ENCODE results near the gene KRTAP10-3.

Gene KRTAP10-3

GRCh38 chr21:44547656-44548331 is 10.8 kb downstream of the KRTAP10-3 start:
- TF ChIP-seq CTCF (IDR thresholded peaks at IDR 0.05): no peak
- Histone ChIP-seq H2AFZ (no peak overlapping the region), H3K79me2 (no peaks in the 10 kb centered on the region), H3K36me3 (ENCODE audit: control insufficient read depth, insufficient read depth, low read length) (no peaks in the 10 kb centered on the region), H3K27ac (no peak overlapping the region), H3K9me3 (ENCODE audit: control insufficient read depth, low read length) (no peaks in the 10 kb centered on the region), H3K4me3 (ENCODE audit: low read depth, low read length) (no peak overlapping the region), H3K4me1 (no peaks in the 10 kb centered on the region), H3K9ac (no peak overlapping the region), H3K27me3 (ENCODE audit: control insufficient read depth, insufficient read depth, low read length) (no peaks in the 10 kb centered on the region), H3K4me2 (ENCODE audit: low read length) (no peak overlapping the region)

GRCh38 chr21:44544566-44544965 is 14.0 kb downstream of the KRTAP10-3 start:
- Histone ChIP-seq H3K27ac (no peak overlapping the region), H3K36me3 (ENCODE audit: control insufficient read depth, insufficient read depth, low read length) (no peaks in the 10 kb centered on the region), H3K4me1 (no peaks in the 10 kb centered on the region), H3K27me3 (ENCODE audit: control insufficient read depth, insufficient read depth, low read length) (no peaks in the 10 kb centered on the region), H3K4me3 (ENCODE audit: low read depth, low read length) (no peak overlapping the region), H3K9ac (no peak overlapping the region), H3K4me2 (ENCODE audit: low read length) (no peak overlapping the region), H2AFZ (no peak overlapping the region), H3K9me3 (ENCODE audit: control insufficient read depth, low read length) (no peaks in the 10 kb centered on the region), H3K79me2 (no peaks in the 10 kb centered on the region)
- TF ChIP-seq CTCF (IDR thresholded peaks at IDR 0.05): no peak

GRCh38 chr21:44542716-44543115 is 15.9 kb downstream of the KRTAP10-3 start:
- Histone ChIP-seq H3K79me2 (no peaks in the 10 kb centered on the region), H3K4me3 (ENCODE audit: low read depth, low read length) (no peak overlapping the region), H3K36me3 (ENCODE audit: control insufficient read depth, insufficient read depth, low read length) (no peaks in the 10 kb centered on the region), H3K9ac (no peak overlapping the region), H3K9me3 (ENCODE audit: control insufficient read depth, low read length) (no peaks in the 10 kb centered on the region), H3K4me1 (no peaks in the 10 kb centered on the region), H2AFZ (no peak overlapping the region), H3K27ac (no peak overlapping the region), H3K27me3 (ENCODE audit: control insufficient read depth, insufficient read depth, low read length) (no peaks in the 10 kb centered on the region), H3K4me2 (ENCODE audit: low read length) (no peak overlapping the region)
- TF ChIP-seq CTCF (IDR thresholded peaks at IDR 0.05): no peak

GRCh38 chr21:44540741-44541288 is 17.8 kb downstream of the KRTAP10-3 start:
- H3K9ac ChIP-seq: no peak overlapping the region
- no peaks in the 10 kb centered on the region for H3K79me2 ChIP-seq
- H3K27me3 ChIP-seq (ENCODE audit: control insufficient read depth, insufficient read depth, low read length): no peaks in the 10 kb centered on the region
- H3K9me3 ChIP-seq (ENCODE audit: control insufficient read depth, low read length): no peaks in the 10 kb centered on the region
- H3K4me1 ChIP-seq: no peaks in the 10 kb centered on the region
- H2AFZ ChIP-seq: no peak overlapping the region
- H3K4me2 ChIP-seq (ENCODE audit: low read length): no peak overlapping the region
- H3K36me3 ChIP-seq (ENCODE audit: control insufficient read depth, insufficient read depth, low read length): no peaks in the 10 kb centered on the region
- H3K27ac ChIP-seq: no peak overlapping the region
- H3K4me3 ChIP-seq (ENCODE audit: low read depth, low read length): no peak overlapping the region
- no peak for TF ChIP-seq CTCF (IDR thresholded peaks at IDR 0.05)

Measured in parathyroid adenoma (tissue), 2 donors.